Fibroblast of skin of left biceps (primary cell): ENCODE measurements around the gene SPNS2.

Experiments used
- DNase-seq, 2 experiments: peaks; one replicate each; pipeline ENCODE4 v3.0.0-alpha.2; 2013; ENCODE audit warnings: low read depth in 2 of 2

The SPNS2 gene

GRCh38 chr17:4549781-4550533, 51.3 kb downstream of the SPNS2 start:
- DNase-seq: no peak

DNA sequence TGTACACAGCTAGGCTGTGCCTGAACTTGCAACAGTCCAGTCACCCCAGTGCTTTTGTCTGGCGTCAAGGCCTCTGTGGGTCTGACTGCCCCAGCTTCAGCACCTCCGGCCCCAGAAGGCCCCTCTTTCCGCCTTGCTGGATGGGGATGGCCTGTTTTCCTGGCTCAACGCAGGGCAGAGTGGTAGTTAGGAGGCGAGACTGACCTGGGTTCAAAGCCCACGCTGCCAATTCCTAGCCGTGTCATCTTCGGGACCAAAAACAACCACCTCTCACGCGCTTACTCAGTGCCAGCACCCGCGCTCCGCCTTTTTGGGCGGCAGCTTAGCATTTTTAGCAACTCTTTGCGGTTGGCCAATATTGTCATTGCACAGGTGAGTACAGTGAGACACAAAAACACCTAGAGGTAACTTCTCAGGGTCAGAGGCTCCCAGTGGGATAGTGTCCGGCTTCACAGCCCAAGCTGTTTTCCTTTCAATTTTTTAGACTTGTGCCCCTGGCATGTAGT, 51.9 kb downstream of the SPNS2 start:
- no peak for DNase-seq

DNA sequence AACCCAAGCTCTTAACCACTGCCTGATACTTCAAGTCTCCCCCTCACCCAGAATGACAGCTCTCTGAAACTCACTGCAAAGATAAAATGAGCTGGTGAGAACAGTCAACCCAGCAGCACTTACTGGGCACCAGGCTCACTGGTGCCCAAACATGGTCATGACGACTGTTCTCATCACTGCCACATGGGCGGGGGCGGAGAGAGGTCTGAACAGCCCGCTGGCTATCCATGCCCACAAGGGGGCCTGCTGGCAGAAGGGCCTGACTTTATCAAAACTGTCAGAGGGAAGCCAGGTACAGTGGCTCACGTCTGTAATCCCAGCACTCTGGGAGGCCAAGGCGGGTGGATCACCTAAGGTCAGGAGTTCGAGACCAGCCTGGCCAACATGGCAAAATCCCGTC, 52.5 kb downstream of the SPNS2 start:
- DNase-seq: no peak

DNA sequence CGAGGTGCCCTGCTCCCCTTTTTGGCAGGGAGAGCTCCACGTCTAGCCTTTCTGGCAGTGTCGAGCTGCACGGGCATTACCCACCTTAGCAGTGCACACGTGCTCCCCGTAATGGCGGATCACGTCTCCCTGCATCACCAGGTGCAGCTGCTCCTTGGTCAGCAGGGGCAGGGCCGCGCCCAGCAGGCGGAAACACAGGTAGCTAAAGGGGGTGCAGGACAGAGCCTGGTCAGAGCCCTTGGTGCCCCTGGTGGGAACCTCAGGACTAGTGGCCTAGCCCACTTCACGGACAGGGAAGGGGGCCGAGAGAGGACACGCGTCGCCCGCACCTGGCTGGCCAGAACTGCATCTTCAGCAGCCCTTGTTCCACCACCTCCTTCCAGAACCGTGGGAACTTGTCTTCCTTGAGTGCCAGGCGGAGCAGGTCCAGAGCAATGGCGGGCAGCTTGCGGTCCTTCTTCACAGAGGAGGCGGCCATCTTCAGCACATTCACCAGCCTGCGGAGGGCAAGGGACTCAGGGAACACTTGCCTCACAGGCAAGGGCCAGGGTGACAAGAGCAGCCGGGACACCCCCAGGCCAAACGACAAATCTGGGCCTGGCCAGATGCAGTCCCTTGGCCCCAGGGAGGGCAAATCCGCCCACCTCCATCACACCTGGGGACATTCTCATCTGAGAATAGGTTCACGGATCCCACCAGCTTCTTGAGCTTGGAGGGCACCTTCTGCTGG, 53.3 kb downstream of the SPNS2 start:
- DNase-seq: no peak

- DNase-seq: no peak
Observed at GRCh38 chr17:4553669-4554068, 55.0 kb downstream of the SPNS2 start.

GRCh38 chr17:4554441-4554996, 55.8 kb downstream of the SPNS2 start:
- DNase-seq: no peak

DNA sequence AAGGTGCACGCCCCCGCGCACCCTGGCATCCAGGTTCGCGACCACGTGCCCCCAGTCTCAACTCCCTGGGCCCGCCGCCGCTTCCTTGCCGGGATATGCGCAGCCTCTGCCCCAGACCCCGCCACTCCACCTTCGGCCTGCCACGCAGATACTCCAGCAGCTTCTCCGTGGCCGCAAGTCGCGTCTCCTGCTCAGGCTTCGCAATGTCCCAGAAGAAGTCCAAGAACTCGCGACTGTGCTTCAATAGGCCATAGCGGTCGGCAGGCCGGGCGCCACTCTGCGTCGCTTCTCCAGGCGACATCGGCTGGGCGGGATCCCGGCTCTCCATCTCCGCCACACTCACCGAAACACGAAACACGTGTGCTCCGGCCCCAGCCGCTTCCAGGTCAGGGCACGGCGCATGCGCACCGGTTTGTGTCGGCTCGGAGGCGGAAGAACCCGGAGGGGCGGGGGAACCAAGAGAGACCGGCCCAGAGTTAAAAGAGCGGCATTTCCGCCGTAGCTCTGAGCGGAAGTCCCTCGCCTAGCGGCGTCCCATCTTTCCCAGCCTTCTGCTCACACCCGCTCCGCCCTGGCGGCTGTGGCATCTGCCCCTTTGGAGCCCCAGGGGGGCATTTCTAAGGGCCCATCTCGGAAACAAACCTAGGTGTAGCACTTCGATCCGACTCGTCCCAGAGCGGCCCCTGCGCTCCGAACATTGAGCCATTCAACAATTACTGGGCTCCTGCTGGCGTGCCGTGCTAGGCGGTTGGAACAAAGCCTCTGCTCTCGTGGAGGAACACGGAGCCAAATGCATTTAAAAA, 56.5 kb downstream of the SPNS2 start, which contains the start of gene MYBBP1A:
Gene MYBBP1A (minus strand): TSS at position 388 of the 803 bp plus-strand sequence. CDS start 60 bp downstream, at position 328.
- DNase-seq: peak; percentile 82 to 83

DNA sequence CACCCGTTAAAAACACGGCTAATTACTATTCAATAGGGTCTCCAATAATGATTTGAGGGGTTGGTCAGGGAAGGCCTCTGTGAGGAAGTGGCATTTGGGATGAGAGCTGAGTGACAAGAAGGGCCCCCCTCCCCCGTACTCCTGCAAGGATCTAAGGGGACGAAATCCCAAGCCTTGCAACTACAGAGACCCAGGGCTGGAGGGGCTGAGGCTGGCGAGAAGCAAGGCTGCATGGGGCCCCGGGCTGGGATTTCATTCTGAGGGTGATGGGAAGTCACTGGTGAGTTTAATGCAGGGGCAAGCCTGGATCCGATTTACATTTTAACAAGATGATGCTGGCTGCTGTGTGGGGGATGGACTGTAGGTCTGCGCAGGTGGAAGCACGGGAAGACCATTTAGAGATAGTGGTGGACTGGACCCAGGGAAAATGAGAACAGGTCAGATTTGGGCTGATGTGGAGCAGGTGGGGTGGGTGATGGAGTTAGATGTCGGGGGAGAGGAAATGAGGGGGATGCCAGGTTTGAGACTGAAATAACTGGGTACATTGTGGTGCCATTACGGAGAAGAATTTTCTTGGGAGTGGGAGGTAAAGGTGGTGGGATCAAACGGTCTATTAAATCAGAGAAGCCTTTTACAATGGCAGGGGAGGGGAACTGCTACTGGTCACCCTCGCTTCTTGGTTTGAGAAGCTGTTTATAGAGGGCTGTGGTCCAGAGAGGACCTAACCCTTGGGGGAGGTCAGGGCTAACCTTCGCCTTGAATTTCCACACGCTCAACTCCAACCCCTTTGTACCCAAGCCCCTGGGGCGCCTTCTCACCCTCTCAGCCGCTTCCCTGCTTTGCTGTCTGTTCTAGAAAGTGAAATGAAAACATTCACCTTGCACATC, 57.4 kb downstream of the SPNS2 start:
- DNase-seq: no peak

DNA sequence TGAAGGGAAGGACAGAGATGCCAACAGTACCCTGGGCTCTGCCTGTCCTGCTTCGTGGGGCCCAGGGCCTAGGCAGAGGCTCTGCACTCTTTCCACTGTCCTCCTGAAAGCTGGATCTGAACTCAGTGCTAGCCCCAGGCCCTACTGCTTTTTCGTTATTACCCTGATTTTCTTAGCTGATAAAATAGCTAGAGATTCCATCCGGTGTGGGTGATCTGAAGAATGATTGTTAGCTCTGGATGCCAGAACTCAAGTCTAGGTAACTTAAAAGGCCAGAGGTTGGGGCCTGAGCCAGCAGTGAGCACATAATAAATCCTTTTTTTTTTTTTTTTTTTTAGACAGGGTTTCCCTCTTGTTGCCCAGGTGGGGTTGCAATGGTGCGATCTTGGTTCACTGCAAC, 58.3 kb downstream of the SPNS2 start:
- no peak for DNase-seq

- no peak for DNase-seq
Observed at GRCh38 chr17:4557626-4558346, 59.1 kb downstream of the SPNS2 start.

GRCh38 chr17:4558347-4558971, 59.8 kb downstream of the SPNS2 start:
- no peak for DNase-seq

DNA sequence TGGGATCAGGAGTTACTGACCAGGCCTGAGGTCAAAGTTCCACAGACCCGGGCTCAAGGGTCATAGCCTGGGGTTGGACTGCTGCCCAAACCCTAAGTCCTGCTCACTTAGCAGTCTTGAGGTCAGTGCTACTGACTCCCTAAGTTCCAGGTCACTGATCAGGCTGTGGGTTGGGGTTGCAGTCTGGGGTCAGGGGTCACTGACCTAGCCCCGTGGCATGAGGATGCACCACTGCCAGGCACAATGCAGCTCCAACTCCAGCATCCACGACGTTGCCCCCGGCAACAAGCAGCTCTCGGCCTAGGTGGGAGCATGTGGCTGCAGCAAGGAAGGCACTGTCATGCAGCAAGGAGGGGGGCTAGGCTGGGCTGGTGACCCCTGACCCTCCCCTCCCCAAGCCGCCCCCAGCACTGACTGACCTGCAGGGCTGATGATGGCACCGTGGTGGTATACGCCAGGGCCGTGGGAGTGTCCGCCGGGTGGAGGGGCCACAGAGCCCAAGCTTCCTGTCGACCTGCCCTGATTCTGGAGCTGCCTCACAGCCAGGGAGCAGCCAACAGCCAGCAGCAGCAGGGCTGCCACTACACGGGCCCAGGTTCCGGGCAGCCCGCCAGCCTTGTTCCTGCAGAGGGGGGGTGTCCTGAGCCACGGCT, 60.6 kb downstream of the SPNS2 start:
- DNase-seq: no peak

DNA sequence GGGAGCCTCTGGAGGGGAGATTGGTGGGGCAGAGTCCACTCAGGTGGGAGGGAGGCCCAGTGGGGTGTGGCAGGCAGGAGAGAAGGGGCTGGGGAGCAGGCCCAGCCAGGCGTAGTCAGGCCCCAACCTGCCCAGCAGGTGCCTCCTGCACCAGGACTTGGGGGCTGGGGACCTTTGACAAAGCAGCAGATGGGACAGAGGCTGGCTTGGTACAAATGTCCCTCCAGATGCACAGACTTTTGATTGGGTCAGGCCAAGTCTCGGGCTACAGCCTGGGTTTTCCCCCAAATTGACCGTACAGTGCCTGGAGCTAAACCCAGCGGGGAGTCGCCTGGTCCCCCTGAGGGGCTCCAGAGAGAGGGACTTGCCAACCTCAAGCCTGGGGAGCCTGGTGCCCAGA, 61.3 kb downstream of the SPNS2 start:
- no peak for DNase-seq

- no peak for DNase-seq
Observed at GRCh38 chr17:4560421-4560820, 61.7 kb downstream of the SPNS2 start, which contains the start of gene GGT6. GGT6 (minus strand) TSS chr17:4560577; CDS start chr17:4560521, 56 bp downstream.

DNA sequence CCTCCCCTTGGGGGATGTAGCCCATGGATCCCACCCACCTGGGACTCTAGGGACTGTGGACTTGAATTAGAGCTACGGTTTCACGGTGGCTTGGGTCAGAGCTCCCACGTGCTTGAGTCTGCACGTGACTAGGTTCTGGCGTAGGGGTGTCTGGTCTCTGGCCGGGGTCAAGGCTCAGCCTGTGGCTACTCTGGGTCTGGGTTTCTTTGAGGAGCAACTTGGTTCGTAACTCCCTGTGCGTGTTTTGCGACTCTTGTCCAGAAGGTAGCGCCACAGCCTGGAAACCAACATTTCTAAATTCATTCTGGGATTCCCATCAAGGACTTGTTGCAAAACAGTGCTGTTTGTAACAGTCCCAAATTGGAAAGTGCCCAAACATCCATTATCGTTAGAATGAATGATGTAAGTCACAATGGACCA, 62.2 kb downstream of the SPNS2 start:
- no peak for DNase-seq

DNA sequence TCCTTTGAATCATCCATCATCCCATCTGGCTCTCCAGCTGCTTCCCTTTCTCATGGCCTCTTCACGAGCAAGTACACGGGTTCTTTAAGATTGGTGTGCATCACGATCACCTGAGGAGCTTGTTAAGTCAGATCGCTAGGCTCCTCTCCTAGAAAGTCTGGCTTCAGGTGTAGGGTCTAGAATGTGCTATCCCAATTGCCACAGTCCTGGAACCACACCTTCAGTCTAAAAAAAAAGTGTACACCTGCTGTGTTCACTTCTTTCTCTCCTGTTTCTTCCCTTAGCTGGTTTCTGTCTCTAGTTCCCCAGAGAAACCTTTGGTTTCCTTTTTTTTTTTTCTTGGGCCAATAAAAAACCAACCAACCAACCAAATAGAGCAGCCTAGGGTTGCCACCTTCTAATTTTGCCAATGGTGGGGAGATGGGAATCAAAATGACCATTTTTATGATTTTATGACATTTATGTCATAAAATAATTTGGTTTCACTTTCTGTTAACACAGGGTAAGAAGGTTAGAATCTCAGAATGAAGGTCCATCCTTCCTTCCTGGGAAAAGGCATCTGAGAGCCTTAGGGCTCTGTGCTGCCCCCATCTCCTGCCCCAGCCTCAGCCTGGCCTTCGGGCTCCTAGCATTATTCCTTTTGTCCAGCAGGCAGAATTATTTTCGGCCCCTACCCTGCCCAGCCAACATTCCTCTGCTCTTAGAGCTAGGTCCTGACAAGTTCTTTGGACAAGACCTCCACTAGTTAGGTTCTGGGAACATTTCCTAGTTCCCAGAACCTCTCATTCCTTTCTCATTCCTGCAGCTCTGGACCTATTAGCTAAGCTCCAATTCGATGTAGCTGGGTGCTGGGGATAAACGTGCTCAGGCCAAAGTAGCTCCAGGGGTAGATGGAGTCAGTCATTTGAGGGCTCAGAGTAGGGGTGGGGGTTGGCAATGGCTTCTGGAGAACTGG, 63.6 kb downstream of the SPNS2 start:
- DNase-seq: no peak

- peak; percentile 22 to 28 for DNase-seq
Observed at GRCh38 chr17:4565209-4566141, 66.8 kb downstream of the SPNS2 start.
